ENCODE measurements around the gene TNFRSF25. TPM values are rescaled to one million over a fixed set of nuclear protein-coding genes. Genes with fewer than 3 reads are reported as not detected.

Gene TNFRSF25
- 5.1 and 5.7 TPM in 2 replicates for total RNA-seq

GRCh38 chr1:6466023-6466422 lies at the start of gene TNFRSF25:
TSS of gene TNFRSF25 (minus strand) at chr1:6466173. CDS start at chr1:6466107, 66 bp downstream.

GRCh38 chr1:6491480-6491962 lies 25.5 kb upstream of the TNFRSF25 start, which contains the start of gene PLEKHG5:
TSS of gene PLEKHG5 (minus strand) at chr1:6491667. CDS start at chr1:6477571, 14,096 bp downstream.

GRCh38 chr1:6424619-6425593 lies 41.1 kb downstream of the TNFRSF25 start, which contains the start of gene ESPN:
TSS of gene ESPN (plus strand) at chr1:6424776. CDS start at chr1:6424956, 180 bp downstream.

GRCh38 chr1:6419804-6420453 lies 46.0 kb downstream of the TNFRSF25 start, which contains the start of gene HES2:
TSS of gene HES2 (minus strand) at chr1:6419919. CDS start at chr1:6419820, 99 bp downstream.

Other genes starting within 250 kb of the TNFRSF25 start
- gene ICMT, start 230.2 kb downstream of the TNFRSF25 start, total RNA-seq: 58.9 and 64.5 TPM in 2 replicates
- gene HES3, start 222.0 kb downstream of the TNFRSF25 start, total RNA-seq: not detected in 2 replicates
- 7.9 and 9.2 TPM in 2 replicates for gene GPR153, start 205.1 kb downstream of the TNFRSF25 start, total RNA-seq
- gene ACOT7, start 72.4 kb downstream of the TNFRSF25 start, total RNA-seq: 27.8 and 37.9 TPM in 2 replicates
- 0.49 and 3.1 TPM in 2 replicates for gene HES2, start 46.3 kb downstream of the TNFRSF25 start, total RNA-seq
- gene ESPN, start 41.4 kb downstream of the TNFRSF25 start, total RNA-seq: 0.18 TPM in 1 of 2 replicates, not detected in the other
- gene PLEKHG5, start 25.5 kb upstream of the TNFRSF25 start, total RNA-seq: 7.8 and 9.2 TPM in 2 replicates
- gene NOL9, start 88.3 kb upstream of the TNFRSF25 start, total RNA-seq: 13.6 and 16.1 TPM in 2 replicates
- gene TAS1R1, start 89.1 kb upstream of the TNFRSF25 start, total RNA-seq: not detected in 2 replicates
- 11.3 and 12.6 TPM in 2 replicates for gene ZBTB48, start 113.8 kb upstream of the TNFRSF25 start, total RNA-seq
- gene KLHL21, start 136.7 kb upstream of the TNFRSF25 start, total RNA-seq: 37.7 and 39.5 TPM in 2 replicates
- 8.8 and 10.2 TPM in 2 replicates for gene PHF13, start 147.6 kb upstream of the TNFRSF25 start, total RNA-seq
- 13.4 and 19.3 TPM in 2 replicates for gene THAP3, start 158.7 kb upstream of the TNFRSF25 start, total RNA-seq
- 29.2 and 37.9 TPM in 2 replicates for gene DNAJC11, start 235.6 kb upstream of the TNFRSF25 start, total RNA-seq